Thymus (tissue), 11 donors: Measurements from ENCODE around the gene MRTFA. TPM values are rescaled to one million over a fixed set of nuclear protein-coding genes. Genes with fewer than 3 reads are reported as not detected.
"Not testable (repeated sequence)": the region's sequence is repeated elsewhere in the genome, so short reads cannot be mapped to it uniquely, and the experiment has no call there.

Source experiments
- DNase-seq, 9 donors: peaks; one replicate each; pipeline ENCODE4 v3.0.0-alpha.2; 2013; ENCODE audit warnings: low spot score in 9 of 9, low read depth in 6 of 9, missing footprints in 1 of 9
- H3K27ac ChIP-seq, 2 donors: one replicate each; pipeline ENCODE4 v1.5.1; 2013; ENCODE audit warnings: control low read depth in 1 of 2, low read depth in 1 of 2, low read length in 1 of 2, mild to moderate bottlenecking in 1 of 2, moderate library complexity in 1 of 2
- H3K27me3 ChIP-seq, 2 donors: one replicate each; pipeline ENCODE4 v1.5.1; 2013; ENCODE audit warnings: low read length in 1 of 2; ENCODE audit not compliant: control insufficient read depth in 2 of 2, insufficient read depth in 1 of 2
- H3K36me3 ChIP-seq, 2 donors: one replicate each; pipeline ENCODE4 v1.5.1; 2013; ENCODE audit warnings: low read length in 1 of 2, mild to moderate bottlenecking in 1 of 2, moderate library complexity in 1 of 2; ENCODE audit not compliant: control insufficient read depth in 2 of 2, insufficient read depth in 2 of 2
- H3K4me1 ChIP-seq, 2 donors: one replicate each; pipeline ENCODE4 v1.5.1; 2013; ENCODE audit warnings: low read length in 2 of 2; ENCODE audit not compliant: control insufficient read depth in 2 of 2, insufficient read depth in 2 of 2
- H3K4me3 ChIP-seq, 2 donors: one replicate each; pipeline ENCODE4 v1.5.1; 2013; ENCODE audit warnings: low read length in 2 of 2, control low read depth in 1 of 2, mild to moderate bottlenecking in 1 of 2
- H3K9me3 ChIP-seq, 2 donors: one replicate each; pipeline ENCODE4 v1.5.1; 2013; ENCODE audit warnings: low read length in 1 of 2, mild to moderate bottlenecking in 1 of 2; ENCODE audit not compliant: control insufficient read depth in 2 of 2, insufficient read depth in 1 of 2
- WGBS: extraction: QIAGEN DNeasy Blood & Tissue Kit; methylation state at CpG from one replicate; pipeline ENCODE4 v1.1.7; 2013; 5-methylcytosine and 5-hydroxymethylcytosine counted together
- polyA plus RNA-seq: library from polyadenylated mRNA; stranded (reverse); fragments of 200-250 nt; gene quantifications from one replicate; pipeline ENCODE4 v1.2.3, GENCODE V29; 2013
- total RNA-seq: library from RNA; stranded (reverse); fragments of 120-200 nt; gene quantifications from one replicate; pipeline ENCODE4 v1.2.4, GENCODE V29; 2013
- donor health status: healthy.

The MRTFA gene
- total and polyA plus RNA-seq, 2 donors, result 16.8 to 37.0 TPM

DNA sequence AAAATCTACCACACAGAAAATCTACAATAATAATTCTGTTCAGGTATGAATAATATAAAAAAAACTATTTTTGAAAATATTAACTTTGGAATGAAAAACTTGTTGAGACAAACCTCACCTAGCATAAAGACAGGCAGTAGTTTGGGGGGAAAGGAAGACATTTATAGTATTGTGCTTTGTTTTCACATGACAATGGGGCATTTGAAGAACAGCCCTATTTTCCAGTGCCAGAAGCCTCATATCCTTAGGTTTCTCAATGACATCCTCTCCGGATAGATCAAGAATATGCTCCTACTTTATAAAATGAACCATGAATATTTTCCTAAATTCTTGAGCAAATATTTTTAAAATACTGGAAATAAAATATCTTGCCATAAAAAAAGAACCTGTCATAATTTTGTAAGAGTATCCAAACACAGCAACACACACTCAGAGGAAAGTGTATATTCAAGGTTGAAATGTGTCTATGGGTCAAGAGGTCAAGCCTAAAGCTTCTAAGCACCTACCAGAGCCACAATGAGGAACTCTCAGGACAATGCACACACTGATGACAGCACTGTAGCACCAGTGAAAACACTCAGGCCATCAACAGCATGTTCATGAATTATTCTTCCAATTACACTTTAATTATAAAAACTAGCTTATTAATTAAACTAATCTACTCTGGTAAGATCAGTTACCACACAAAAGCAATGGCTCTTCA lies 68.7 kb downstream of the MRTFA start:
- 96% methylated on average over 1 of the region's 1 CpG for WGBS
- Histone ChIP-seq H3K4me3 (no peak overlapping the region), H3K4me1 (no peaks in the 10 kb centered on the region), H3K27ac (no peak overlapping the region), H3K36me3 (peaks cover 0 to 2% of the 10 kb centered on the region in 2 donors), H3K27me3 (no peaks in the 10 kb centered on the region), H3K9me3 (peaks cover 0 to 13% of the 10 kb centered on the region in 2 donors)
- no peak for DNase-seq

- Histone ChIP-seq H3K27ac (no peak overlapping the region), H3K4me3 (no peak overlapping the region), H3K9me3 (peaks cover 0 to 13% of the 10 kb centered on the region in 2 donors), H3K4me1 (no peaks in the 10 kb centered on the region), H3K27me3 (no peaks in the 10 kb centered on the region), H3K36me3 (peaks cover 0 to 2% of the 10 kb centered on the region in 2 donors)
- no peak for DNase-seq
- 97% methylated on average over 3 of the region's 3 CpGs for WGBS
Observed at GRCh38 chr22:40567106-40567505, 69.4 kb downstream of the MRTFA start.

DNA sequence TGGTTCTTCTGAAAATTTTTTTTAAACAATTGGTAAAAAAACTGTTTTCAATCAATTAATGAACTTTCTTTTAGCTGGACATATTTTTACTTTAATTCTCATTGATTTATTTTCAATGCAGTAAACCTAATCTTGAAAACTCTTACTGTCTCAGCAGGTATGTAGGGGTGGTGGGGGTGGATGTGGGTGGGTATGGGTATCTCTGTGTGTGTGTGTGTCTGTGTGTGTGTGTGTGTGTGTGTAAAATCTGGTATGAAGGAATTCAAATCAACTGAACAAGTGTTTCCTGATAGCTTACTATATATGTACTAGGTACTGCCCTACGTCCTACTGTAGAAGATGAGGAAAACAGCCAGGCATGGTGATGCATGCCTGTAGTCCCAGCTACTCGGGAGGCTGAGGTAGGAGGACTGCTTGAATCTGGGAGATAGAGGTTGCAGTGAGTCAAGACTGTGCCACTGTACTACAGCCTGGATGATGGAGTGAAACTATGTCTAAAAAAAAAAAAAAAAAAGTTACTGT lies 75.5 kb downstream of the MRTFA start:
- no peak for DNase-seq
- Histone ChIP-seq H3K4me1 (peaks cover 3% of the 10 kb centered on the region in 2 donors), H3K27ac (no peak overlapping the region), H3K4me3 (no peak overlapping the region), H3K36me3 (peaks cover 0 to 2% of the 10 kb centered on the region in 2 donors), H3K9me3 (no peaks in the 10 kb centered on the region), H3K27me3 (no peaks in the 10 kb centered on the region)
- 98% methylated on average over 2 of the region's 2 CpGs for WGBS

- DNase-seq, result peak in 1 of 9 donors; percentile 7
- Histone ChIP-seq H3K9me3 (no peaks in the 10 kb centered on the region), H3K27me3 (no peaks in the 10 kb centered on the region), H3K4me1 (peaks cover 3% of the 10 kb centered on the region in 2 donors), H3K4me3 (no peak overlapping the region), H3K36me3 (no peaks in the 10 kb centered on the region), H3K27ac (no peak overlapping the region)
- 94% methylated on average over 3 of the region's 3 CpGs for WGBS
Observed at GRCh38 chr22:40560551-40560950, 76.0 kb downstream of the MRTFA start.

DNA sequence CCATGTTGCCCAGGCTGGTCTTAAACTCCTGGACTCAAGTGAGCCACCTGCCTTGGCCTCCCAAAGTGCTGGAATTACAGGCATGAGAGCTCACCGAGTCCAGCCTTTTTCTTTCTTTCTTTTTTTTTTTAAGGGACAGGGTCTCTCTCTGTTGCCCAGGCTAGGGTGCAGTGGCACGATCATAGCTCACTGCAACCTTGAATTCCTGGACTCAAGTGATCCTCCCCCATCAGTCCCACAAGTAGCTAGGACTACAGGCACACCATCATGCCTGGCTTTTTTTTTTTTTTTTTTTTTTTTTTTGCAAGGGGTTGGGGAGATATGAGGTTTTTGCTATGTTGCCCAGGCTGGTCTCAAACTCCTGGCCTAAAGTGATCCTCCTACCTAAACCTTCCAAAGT lies 78.5 kb downstream of the MRTFA start:
- Histone ChIP-seq H3K4me1 (peaks cover 3% of the 10 kb centered on the region in 2 donors), H3K9me3 (peaks cover 0 to 5% of the 10 kb centered on the region in 2 donors), H3K27ac (no peak overlapping the region), H3K4me3 (no peak overlapping the region), H3K27me3 (no peaks in the 10 kb centered on the region), H3K36me3 (peaks cover 0 to 7% of the 10 kb centered on the region in 2 donors)
- WGBS, result 96% methylated on average over 2 of the region's 2 CpGs
- no peak for DNase-seq

DNA sequence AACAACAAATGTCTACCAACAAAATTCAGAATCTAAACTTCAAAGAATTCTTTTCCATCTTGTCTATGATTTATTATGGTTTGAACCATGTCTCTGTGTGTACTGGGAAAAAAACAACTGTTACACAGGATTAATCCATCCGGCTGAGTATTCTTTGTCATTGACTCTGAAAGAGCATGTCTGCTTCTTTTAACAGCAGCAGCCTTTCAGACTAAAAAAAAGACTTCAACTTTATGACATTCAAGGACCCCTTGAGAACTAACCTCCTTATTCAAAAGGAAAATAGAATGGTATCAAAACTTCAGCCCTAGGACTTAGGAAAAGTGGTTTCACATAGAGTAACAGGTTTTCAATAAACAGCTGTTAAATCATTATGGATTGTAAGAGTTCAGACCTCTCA lies 79.9 kb downstream of the MRTFA start:
- H3K9me3 ChIP-seq, result peaks cover 0 to 8% of the 10 kb centered on the region in 2 donors
- H3K27ac ChIP-seq, result no peak overlapping the region
- H3K36me3 ChIP-seq, result peaks cover 6 to 13% of the 10 kb centered on the region in 2 donors
- no peaks in the 10 kb centered on the region for H3K27me3 ChIP-seq
- no peak for DNase-seq
- WGBS, result 97% methylated on average over 1 of the region's 1 CpG
- peaks cover 3% of the 10 kb centered on the region in 2 donors for H3K4me1 ChIP-seq
- no peak overlapping the region for H3K4me3 ChIP-seq

DNA sequence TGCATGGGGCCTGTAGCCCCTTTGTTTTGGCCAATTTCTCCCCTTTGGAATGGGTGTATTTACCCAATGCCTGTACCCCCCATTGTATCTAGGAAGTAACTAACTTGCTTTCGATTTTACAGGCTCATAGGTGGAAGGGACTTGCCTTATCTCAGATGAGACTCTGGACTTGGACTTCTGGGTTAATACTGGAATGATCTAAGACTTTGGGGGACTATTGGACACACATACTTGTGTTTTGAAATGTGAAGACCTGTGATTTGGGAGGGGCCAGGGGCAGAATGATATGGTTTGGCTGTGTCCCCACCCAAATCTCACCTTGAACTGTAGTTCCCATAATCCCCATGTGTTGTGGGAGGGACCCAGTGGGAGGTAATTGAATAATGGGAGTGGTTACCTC lies 82.5 kb downstream of the MRTFA start:
- peaks cover 6 to 13% of the 10 kb centered on the region in 2 donors for H3K36me3 ChIP-seq
- 100% methylated on average over 1 of the region's 1 CpG for WGBS
- not testable (repeated sequence) for H3K4me3 ChIP-seq, DNase-seq, H3K27ac ChIP-seq, H3K4me1 ChIP-seq, H3K27me3 ChIP-seq, H3K9me3 ChIP-seq

GRCh38 chr22:40553014-40553554 lies 83.4 kb downstream of the MRTFA start:
- Histone ChIP-seq H3K27ac (peak overlapping the region in 1 of 2 donors; percentile 18), H3K4me1 (no peaks in the 10 kb centered on the region), H3K4me3 (no peak overlapping the region), H3K36me3 (peaks cover 10 to 13% of the 10 kb centered on the region in 2 donors), H3K27me3 (no peaks in the 10 kb centered on the region), H3K9me3 (peaks cover 0 to 8% of the 10 kb centered on the region in 2 donors)
- no peak for DNase-seq
- WGBS, result 92% methylated on average over 7 of the region's 7 CpGs

DNA sequence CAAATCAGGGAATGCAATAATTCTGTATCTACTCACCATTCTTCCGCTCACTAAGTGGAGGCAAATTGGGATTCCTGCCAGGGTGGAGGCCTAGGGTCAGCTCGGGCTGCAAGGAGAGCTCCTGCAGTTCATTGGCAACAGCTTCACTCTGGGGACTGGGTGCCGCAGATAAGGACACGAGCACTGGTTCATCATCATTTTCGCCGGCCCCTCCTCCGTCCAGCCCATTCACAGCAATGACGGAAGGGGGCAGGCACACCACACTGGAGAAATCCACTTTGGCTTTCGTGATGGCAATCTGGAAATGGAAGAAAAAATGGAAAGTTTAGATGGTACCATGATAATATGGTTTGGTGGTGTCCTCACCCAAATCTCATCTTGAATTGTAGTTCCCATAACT lies 84.4 kb downstream of the MRTFA start:
- no peak for DNase-seq
- H3K27ac ChIP-seq, result no peak overlapping the region
- no peaks in the 10 kb centered on the region for H3K4me1 ChIP-seq
- H3K27me3 ChIP-seq, result no peaks in the 10 kb centered on the region
- no peak overlapping the region for H3K4me3 ChIP-seq
- peaks cover 0 to 8% of the 10 kb centered on the region in 2 donors for H3K9me3 ChIP-seq
- peaks cover 13 to 14% of the 10 kb centered on the region in 2 donors for H3K36me3 ChIP-seq
- WGBS, result 98% methylated on average over 9 of the region's 9 CpGs
